Right ventricle myocardium superior (tissue), 1 donor: Measurements from ENCODE around the gene ASTL. TPM values are rescaled to one million over a fixed set of nuclear protein-coding genes. Genes with fewer than 3 reads are reported as not detected.
"Not testable (repeated sequence)": the region's sequence is repeated elsewhere in the genome, so short reads cannot be mapped to it uniquely, and the experiment has no call there.

ENCODE experiments used
- ATAC-seq: fragments of 200-7000 bp; cut with Tn5 transposase; one replicate; pipeline ENCODE4 v1.9.1; 2020; ENCODE audit warnings: mild to moderate bottlenecking; ENCODE audit not compliant: poor library complexity
- DNase-seq: peaks from one replicate; pipeline ENCODE4 v3.0.0-alpha.2; 2020
- intact Hi-C: fragments of 100-400 bp; cut with DNase I; formaldehyde crosslinking; loops from one replicate; pipeline ENCODE4 v1.11.2; 2022
- total RNA-seq: library from RNA; stranded (reverse); fragmentation: NEBNext Ultra II Directional; extraction: Animal tissue kit (Norgen Biotek cat#: 25700); gene quantifications from one replicate; pipeline ENCODE4 v1.2.1, GENCODE V29; 2021
- donor health status: DM: no; HTN: yes; CAD: no; lungs with severe emphysema.

Gene ASTL
- total RNA-seq, 1 donor from 2014 or later, result not detected

DNA sequence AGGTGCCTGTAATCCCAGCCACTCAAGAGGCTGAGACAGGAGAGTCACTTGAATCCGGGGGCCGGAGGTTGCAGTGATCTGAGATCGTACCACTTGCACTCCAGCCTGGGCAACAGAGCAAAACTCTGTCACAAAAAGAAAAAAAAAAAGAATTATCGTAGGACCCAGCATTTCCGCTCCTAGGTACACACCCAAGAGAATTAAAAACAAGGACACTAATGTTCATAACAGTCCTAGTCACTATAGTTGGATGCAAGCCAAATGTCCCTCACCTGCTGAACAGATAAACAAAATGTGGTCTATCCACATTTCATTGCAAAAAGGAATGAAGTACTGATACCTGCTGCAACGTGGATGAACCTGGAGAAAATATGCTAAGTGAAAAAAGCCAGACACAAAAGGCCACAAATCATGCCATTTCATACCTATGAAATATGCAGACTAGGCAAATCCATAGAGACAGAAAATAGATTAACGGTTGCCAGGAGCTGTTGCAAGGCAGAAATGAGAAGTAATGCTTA is 43.1 kb downstream of the ASTL start:
- DNase-seq (no peak), ATAC-seq (no peak)
- intact Hi-C loops, result no loop called here

DNA sequence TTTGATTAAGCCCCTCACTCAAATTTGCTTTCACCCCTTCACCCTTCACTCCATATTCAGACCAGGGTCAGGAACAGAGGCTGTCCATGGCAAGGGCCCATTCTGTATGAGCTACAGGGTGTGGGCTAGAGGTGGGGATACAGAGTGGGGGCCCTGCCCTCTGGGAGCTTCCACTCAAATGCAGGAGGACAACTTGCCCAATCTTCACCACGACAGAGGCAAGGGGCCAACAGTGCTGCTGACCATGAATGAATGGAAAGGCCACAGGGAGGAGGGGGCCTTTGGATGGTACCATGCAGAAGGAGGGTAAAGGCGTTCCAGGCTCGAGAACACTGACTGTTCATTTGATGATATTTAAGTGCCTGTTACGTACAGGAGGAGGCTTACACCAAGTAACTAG is 44.8 kb downstream of the ASTL start:
- ATAC-seq (no peak), DNase-seq (no peak)
- intact Hi-C loops, result no loop called here

DNA sequence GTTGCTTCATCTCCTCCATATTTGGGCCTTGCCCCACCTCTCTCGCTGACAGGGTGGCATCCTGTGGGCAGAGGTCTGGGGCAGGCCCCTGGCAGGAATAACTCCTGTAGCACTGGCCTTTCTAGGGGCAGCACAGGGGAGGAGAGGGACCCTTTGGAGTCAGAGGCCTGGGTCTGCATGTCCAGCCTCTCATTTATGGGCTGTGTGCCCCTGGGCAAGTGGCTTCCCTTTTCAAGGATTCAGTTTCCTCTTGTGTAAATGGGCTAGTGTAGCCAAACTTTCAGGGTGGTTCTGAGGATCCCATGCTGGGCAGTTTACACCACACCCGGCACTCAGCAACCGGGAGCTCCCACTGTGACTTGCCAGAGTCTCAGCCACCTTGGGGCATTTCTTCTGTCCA is 45.4 kb downstream of the ASTL start:
- intact Hi-C loops, result no loop called here
- ATAC-seq (no peak), DNase-seq (no peak)

DNA sequence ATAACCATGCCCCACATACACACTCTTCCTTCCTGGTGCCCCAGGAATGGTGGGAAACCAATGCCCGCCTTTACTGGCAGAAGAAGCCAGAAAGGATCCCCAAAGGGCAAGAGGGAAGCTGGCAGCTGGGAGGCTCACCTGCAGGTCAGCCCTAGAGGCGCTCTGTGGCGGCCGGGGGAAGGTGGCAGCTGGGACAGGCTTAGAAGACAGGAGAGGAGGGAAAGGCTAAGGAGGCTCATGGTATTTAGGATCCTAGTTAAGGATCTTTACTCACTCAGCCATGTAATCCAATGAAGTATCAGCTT is 45.8 kb downstream of the ASTL start:
- DNase-seq, result no peak
- intact Hi-C loops, result no loop called here

DNA sequence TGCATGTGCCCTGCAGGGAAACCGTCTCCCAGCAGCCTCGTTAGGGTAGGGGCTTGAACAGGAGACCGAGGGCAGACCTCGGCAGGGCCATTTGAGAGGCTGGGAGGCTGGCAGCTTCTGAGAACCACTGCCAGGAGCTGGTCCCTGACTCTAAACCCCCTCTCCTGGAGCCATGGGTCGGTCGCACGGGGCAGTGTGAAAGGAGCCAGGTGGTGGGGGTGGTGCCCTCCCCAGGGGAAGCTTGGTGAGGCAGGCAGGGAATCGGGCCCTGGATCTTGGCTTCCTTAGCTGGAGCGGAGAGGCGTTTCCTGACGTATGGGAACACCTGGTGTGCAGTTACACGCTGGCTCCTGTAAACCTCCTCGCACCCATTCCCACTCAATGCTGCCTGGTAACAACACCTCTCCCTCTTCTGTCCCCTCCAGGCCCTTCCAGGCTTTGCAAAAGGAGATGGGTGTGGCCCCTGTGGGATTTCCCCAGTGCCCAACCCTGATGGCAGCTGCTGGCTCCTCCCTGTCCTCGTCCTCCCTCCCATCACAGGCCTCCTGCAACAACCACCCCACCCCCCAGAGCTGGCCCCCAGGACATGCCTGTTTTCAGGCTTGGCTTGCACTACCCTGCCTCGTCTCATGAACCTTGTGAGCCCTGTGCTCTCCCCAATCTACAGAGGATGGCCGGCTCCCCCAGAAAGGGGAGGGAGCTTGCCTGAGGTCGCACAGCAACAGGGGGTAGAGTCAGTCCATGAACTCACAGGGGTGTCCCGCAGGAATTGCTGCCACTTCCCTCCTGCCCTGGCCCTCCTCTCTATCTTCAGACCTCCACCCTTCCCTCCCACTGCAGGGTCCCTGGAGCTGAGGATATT is 46.4 kb downstream of the ASTL start:
- ATAC-seq (no peak), DNase-seq (no peak)
- intact Hi-C loops, result no loop called here

More for the DNA sequence above, 45.8 kb downstream of the ASTL start:
- ATAC-seq, result no peak

DNA sequence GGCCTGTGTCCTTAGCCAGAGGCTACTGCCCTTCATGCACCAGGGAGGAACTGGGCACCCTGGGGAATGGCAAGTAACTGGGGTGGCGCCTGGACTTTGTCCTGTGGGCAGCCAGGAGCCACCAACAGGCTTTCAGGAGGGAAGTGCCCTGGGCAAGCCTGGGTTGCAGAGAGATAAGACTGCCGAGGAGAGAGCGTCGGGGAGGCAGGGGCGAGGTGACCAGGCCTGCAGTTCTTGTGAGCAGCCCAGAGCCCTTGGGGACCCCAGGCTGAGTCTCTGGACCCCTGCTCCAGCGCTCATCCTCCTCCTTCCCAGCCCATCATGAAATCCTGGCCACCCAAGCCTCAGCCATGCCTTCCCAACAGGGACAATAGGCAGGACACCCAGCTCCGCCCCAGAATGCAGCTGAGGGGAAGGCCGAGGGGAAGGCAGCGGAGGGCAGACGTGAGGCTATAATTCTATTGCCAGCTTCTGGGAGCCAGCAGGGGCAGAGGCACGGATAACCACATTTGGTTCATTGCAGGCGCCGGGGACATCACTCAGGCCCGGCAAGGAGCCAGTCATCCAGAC is 47.1 kb downstream of the ASTL start:
- no peak for DNase-seq
- peak; percentile 16 for ATAC-seq
- intact Hi-C loops, result no loop called here

DNA sequence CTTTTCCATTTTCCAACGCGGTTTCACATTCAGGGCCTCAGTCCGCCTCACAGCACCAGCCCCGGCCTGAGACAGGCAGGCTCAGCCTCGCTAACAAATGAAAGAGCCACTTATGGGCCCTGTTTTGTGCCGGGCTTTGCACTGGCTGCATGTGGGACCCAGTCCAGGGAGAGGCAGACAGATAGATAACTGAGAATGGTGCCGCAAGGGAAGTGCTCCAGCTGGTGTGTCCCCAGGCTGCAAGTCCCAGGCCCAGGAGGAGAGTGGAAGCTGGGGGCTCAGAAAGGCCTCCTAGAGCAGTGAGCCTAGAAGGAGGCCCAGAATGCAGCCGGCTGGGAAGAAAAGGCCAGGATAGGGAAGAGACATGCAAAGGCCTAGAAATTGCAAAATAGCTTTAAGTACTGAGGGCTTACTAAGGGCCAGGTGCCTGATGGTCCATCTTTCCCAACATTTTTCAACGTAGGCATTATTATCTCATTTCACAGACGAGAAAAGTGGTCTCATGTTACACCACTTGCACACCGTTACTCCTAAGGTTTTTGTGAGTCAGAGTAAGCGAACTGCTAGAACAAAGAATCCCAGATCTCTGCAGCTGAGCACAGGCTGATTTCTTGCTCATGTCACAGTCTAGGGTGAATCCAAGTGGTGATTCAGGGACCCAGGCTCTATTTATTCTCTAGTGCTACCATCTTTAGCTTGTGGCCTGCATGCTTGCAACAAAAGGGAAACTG is 47.9 kb downstream of the ASTL start:
- no peak for DNase-seq
- intact Hi-C loops, result no loop called here
- ATAC-seq, result peak; percentile 72

DNA sequence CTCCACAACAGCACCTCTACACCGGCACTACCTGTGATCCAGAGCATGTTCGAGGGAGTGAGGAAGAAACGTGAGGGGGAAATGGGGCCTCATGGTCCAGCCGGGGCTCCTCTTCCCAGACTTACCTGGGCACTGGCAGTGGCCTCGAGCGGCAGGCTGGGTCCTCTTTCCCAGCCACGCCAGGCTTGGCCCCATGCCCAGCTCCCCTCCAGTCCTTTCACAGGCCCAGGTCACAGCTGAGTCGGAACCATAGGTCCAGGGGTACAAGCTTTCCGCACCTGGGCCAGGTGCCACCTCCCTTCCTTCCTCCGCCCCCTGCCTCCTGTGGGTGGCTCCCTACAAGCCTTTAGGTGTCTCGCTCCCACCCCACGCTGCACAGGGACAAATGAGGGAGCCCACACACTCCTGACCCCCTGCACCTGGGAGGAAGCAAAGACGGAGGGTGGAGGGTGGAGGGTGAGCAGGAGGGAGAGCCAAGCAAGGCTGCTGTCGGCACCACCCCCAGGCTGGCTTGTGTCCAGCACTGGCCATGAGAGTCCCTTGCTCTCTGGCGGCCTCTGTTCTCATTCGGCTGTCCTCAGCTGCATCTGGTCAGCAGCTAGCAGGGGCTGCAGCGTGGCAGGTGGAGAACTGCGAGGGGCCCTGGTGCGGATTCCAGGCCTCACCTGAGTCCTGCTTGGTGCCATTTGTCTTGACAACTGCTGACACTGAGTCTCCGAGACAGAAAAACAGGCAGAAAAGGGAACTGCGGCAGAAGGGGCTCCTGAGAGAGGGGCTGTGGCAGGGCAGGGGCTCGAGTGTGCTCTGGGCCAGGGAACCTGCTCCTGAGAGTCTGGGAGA is 48.7 kb downstream of the ASTL start:
- intact Hi-C loops, result no loop called here
- peak; percentile 75 for DNase-seq
- peak; percentile 81 for ATAC-seq

DNA sequence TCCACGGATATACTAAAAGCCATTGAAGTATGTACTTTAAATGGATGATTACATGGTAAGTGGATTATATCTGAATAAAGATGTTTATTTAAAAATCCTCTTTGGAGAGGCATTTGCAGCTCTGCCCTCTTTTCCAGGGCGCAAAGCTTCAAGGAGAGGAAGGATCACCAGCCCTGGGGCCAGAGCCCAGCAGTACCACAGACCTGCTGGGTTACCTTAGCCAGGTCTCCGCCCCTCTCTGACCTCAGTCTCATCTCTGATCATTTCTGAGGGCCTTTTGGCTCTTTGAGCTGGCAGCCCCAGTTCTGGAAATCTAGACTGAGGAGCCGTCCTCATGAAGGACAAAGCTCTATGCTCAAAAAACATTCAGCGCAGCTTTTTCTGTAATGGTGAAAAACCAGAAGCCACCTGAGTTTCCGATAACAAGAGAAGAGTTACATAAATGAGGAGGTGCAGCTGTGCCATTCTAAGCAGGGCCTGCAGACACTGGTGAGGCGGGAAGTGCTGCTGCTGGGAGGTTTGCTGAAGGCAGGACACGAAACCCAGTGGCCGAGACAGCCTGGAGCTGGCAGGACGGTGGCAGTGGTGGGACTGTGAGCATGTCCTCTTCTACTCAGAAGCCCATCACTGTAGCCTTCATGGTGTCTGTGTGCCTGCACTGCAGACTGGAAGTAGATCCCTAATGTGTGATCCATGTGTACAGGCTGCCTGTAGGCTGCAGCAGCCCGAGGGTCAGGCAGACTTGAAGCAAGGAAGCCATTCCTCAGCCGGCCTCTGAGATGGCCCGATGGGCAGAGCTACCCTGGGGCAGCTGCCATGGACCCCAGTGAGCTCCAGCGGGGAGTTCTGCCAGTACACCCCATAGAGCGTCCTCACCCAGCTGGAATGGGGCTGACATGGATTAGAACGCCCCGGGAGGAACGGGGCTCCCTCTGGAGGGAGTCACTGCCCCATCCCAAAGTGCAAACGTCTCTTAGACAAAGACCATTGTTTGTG is 49.7 kb downstream of the ASTL start:
- intact Hi-C loops, result no loop called here

DNA sequence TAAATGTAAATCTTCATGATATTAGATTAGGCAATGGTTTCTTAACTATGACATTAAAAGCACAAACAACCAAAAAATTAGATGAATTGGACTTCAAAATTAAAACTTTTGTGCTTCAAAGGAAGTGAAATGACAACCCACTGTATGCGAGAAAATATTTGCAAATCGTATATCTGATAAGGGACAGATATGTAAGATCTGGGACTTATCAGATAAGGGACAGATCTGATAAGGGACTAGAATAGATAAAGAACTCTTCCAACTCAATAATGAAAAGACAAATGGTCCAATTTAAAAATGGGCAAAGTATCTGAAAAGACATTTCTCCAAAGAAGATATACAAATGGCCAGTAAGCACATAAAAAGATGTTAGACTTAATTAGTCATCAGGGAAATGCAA is 51.2 kb downstream of the ASTL start:
- ATAC-seq, result no peak
- intact Hi-C loops, result no loop called here

More for the DNA sequence above, 49.7 kb downstream of the ASTL start:
- no peak for ATAC-seq
- no peak for DNase-seq

DNA sequence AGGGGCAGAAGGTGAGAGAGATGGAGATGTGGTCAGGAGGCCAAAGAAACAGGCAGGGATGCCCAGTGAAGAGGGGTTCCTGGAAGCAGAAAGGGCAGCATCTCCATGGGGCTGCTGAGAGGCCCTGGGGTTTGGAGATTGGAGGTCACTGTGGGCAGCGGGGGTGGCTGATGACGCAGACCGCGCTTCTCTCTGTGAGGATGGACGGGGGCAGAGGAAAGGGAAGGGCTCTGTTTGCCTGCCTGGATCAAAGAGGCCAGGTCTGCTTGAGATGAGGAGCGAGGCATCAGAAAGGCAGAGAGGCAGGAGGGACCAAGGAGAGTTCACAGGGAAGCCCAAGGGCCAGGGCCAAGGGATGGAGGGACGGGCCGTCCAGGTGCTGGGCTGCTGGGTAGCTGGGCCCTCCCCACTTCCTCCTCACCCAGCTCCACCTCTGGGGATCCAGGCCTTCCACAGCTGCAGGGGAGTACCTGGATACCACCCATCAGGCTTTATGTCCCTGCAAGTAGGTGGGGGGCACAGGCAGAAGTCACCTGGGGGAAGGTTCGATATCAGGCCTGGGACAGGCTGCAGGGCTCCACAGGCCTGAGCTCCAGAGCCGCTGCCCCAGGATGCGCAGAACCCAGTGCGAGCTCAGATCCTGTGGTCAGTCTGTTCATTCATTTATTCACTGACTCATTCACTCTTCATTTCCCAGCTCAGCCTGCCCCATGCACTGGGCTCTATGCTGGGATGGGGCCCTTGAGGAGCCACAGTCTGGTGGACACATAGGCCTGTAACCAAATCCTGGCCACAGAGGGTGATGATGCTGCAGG is 52.6 kb downstream of the ASTL start:
- ATAC-seq (no peak), DNase-seq (no peak)
- intact Hi-C loops, result no loop called here

More for the DNA sequence above, 51.2 kb downstream of the ASTL start:
- no peak for DNase-seq

DNA sequence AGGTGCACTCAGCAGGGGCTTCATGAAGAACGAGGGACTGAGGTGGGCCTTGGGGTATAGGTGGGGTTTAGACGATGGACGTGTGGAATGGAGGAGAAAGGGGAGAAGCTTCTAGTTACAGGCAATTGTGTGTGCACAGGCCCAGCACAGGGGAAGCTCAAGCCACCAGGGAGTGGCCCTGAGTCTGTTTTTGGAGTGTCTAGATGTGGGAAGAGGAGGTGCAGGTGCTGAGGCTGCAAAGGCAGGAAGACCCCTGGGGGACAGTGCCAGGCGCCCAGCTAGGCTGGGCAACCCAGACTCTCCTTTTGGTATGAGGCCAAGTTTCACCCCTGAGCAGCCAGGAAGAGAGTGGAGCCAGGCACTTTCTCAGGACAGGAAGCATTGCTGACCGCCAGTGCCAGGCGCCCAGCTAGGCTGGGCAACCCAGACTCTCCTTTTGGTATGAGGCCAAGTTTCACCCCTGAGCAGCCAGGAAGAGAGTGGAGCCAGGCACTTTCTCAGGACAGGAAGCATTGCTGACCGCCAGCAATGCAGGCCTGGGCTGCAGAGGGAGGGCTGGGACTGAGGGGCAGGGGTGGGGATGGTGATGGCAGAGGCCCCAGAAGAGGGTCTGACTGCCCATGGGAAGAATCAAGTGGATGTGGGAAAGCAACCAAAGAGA is 53.3 kb downstream of the ASTL start:
- intact Hi-C loops, DNase-seq, ATAC-seq: not testable (repeated sequence)

DNA sequence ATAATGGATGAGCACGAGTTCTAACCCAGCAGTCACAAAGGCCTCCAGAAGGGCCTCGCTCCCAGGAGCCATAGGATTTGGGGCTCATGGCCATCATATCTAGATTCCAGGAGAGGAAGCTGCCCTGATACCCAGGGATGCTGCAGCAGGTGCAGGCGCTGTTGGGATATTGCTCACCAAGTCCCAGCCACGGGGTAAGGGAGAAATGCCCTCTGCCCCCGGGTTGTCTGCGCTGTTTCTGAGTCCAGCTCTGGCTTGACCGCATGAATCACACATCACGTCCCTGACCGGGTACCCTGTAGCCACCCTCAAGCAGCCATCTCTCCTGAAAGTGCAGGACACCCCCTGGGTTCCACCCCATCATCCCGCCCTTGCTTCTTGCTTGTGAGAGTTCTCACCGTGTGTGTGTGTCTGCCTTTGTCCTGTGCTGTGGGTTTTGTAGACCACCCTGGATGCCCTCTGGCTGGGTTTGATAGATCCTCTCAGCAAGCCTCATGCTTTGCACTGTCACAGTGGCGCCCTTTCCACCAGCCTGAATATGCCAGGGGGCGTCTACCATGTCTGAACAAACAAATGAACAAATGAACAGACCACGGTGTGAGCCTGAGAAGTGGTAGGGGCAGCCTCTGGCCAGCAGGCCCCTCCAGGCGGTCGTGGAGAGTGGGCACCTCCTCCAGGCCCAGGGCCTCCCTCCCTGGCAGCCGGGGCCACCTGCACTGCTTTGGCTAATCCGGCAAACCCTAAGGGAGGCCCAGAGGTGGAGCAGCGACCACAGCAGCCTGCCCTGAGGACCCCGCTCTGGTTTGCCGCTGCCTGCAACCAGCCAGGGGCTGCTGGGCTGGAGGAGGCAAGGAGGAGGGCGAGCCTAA is 54.1 kb downstream of the ASTL start:
- ATAC-seq (no peak), DNase-seq (no peak)
- intact Hi-C loops, result no loop called here

DNA sequence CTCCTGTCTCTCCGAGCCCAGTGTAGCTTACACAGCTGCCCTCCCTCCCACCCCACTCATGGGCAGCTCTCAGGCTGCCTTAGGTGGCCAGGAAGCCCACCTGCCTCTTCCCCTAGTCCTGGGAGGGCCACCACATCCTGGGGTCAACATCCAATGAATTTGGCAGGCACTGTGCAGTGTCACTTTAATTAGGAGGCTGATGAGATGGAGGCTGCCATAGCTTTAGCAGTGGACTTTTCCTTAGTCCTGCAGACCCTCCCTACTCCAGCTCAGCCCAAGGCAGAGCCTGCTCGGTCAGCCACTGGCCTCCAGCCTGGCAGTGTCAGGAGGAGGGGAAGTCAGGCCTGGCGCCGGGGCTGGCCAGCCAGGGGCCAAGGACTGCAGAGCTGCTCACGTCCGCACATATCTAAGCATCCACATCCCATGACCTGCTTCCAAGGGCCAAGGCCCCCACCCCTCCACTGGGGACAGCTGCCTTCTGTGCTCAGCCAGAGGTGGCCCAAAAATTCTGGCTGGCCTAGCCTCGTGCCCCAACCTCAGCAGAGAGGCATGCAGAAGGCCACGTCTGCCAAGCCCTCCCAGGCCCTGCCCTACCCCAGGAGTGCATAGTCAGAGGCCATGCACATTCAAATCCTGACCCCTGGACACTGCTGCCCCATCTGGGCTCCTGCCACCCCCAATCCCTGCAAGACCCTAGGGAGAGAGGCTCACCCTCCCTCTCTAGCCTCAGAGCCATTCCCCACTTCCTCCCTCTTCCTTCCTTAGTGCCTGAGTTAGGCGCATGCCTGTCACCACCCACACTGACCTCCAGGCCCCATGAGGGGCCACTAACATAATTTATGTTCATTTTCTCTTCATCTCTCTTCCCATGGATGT is 55.0 kb downstream of the ASTL start:
- DNase-seq, result peak; percentile 80
- ATAC-seq, result peak; percentile 93
- intact Hi-C loops, result no loop called here
